Mononuclear cell (primary cell): Measurements from ENCODE around the gene SAP30BP. TPM values are rescaled to one million over a fixed set of nuclear protein-coding genes. Genes with fewer than 3 reads are reported as not detected.

Source experiments
- H3K27me3 ChIP-seq: 2 replicates; pipeline ENCODE4 v1.6.0; 2011; ENCODE audit warnings: low read length, control low read depth; ENCODE audit not compliant: insufficient read depth
- H3K4me1 ChIP-seq: 2 replicates; pipeline ENCODE4 v1.5.1; 2011; ENCODE audit warnings: mild to moderate bottlenecking, low read length, control low read depth; ENCODE audit not compliant: insufficient read depth
- H3K4me3 ChIP-seq: 2 replicates; pipeline ENCODE4 v1.5.1; 2011; ENCODE audit warnings: mild to moderate bottlenecking, low read length, moderate library complexity
- H3K9me3 ChIP-seq: 2 replicates; pipeline ENCODE4 v1.5.1; 2011; ENCODE audit warnings: low read depth, mild to moderate bottlenecking, control low read depth, low read length
- total RNA-seq: library from RNA; depleted of rRNA; stranded (reverse); fragments of >200 nt; gene quantifications from one replicate; pipeline ENCODE4 v1.2.3, GENCODE V29; 2012

The SAP30BP gene
- total RNA-seq, 1 donor = 105 TPM

DNA sequence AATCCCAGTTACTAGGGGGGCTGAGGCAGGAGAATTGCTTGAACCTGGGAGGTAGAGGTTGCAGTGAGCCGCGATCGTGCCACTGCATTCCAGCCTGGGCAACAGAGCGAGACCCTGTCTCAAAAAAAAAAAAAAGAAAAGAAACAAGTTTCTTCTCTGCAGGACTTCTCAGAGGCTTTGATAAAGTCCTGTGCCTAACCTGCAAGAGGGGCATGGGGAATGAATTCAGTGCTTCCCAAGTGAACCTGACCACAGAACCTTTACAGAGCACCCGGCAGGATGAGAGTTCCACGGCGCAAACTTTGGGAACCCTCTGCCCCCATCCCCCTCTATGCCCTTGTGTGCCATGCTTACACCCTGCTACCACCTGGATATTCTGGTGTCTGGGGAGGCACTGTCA, 72.0 kb downstream of the SAP30BP start:
- Histone ChIP-seq H3K4me3 (no peak overlapping the region), H3K9me3 (no peaks in the 10 kb centered on the region), H3K4me1 (peaks cover 16% of the 10 kb centered on the region), H3K27me3 (no peaks in the 10 kb centered on the region)

DNA sequence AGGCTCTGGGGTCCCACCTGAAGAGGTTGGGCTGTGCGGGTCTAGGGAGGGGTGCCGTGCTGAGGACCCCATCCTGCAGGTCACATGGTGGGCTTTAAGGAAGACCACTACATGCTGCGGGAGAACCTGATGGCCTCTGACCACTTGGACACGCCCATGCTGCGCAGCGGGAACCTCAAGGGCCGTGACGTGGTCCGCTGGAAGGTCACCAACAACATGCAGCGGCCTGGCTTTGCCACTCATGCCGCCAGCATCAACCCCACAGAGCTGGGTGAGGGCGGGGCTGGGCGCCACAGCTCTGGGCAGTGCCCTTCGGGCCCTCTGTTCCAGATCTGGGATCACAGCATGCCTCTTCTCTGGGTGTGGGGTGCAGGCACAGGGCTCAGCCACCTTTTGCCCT, 72.7 kb downstream of the SAP30BP start:
- no peaks in the 10 kb centered on the region for H3K9me3 ChIP-seq
- H3K27me3 ChIP-seq = no peaks in the 10 kb centered on the region
- peaks cover 16% of the 10 kb centered on the region for H3K4me1 ChIP-seq
- no peak overlapping the region for H3K4me3 ChIP-seq

DNA sequence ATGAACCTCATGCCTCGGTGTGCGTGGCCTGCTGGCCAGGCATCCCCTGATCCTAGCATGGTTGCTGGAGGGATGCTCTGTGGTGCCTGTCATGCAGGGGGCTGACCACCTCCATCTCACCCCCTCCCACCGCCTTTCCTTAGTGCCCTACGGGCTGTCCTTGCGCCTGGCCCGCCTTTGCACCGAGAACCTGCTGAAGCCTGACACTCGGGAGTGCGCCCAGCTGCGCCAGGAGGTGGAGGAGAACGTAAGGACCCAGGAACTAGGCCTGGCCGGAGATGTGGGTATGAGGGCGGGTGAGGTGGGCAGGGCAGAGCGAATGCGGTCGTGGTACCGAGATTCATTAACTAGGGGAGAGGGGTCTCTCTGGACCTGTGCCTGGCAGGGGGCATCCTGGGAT, 73.1 kb downstream of the SAP30BP start:
- H3K9me3 ChIP-seq = no peaks in the 10 kb centered on the region
- H3K4me1 ChIP-seq = peaks cover 16% of the 10 kb centered on the region
- H3K27me3 ChIP-seq = no peaks in the 10 kb centered on the region
- no peak overlapping the region for H3K4me3 ChIP-seq

DNA sequence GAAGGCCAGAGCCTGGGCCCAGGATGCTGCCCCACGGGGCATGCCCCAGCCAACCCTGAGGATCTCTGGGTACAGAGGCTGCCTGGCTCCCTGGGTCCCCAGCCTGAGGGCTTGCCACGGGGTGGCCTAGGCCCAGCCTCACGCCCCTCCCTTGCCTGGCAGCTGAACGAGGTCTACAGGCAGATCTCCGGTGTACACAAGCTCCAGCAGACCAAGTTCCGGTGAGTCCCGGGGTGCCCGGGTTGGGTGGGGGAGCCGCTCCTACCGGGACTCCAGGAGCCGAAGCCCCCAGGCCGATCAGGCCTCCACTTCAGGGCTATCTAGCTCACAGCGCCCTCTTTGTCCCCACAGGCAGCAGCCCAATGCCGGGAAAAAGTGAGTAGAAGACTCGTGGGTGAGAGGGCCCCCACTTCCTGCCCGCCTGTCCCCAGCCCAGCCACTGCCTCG, 73.5 kb downstream of the SAP30BP start:
- H3K4me1 ChIP-seq = peaks cover 16% of the 10 kb centered on the region
- no peak overlapping the region for H3K4me3 ChIP-seq
- no peaks in the 10 kb centered on the region for H3K27me3 ChIP-seq
- no peaks in the 10 kb centered on the region for H3K9me3 ChIP-seq

DNA sequence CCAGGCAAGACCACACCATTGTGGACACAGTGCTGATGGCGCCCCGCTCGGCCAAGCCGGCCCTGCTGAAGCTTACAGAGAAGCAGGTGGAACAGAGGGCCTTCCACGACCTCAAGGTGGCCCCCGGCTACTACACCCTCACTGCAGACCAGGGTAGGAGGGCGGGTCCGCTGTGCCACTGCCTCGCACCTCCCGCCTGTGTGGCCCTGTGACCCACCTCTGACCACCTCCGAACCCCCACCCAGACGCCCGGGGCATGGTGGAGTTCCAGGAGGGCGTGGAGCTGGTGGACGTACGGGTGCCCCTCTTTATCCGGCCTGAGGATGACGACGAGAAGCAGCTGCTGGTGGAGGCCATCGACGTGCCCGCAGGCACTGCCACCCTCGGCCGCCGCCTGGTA, 75.2 kb downstream of the SAP30BP start:
- no peaks in the 10 kb centered on the region for H3K27me3 ChIP-seq
- no peaks in the 10 kb centered on the region for H3K9me3 ChIP-seq
- H3K4me3 ChIP-seq = no peak overlapping the region
- peaks cover 12% of the 10 kb centered on the region for H3K4me1 ChIP-seq

DNA sequence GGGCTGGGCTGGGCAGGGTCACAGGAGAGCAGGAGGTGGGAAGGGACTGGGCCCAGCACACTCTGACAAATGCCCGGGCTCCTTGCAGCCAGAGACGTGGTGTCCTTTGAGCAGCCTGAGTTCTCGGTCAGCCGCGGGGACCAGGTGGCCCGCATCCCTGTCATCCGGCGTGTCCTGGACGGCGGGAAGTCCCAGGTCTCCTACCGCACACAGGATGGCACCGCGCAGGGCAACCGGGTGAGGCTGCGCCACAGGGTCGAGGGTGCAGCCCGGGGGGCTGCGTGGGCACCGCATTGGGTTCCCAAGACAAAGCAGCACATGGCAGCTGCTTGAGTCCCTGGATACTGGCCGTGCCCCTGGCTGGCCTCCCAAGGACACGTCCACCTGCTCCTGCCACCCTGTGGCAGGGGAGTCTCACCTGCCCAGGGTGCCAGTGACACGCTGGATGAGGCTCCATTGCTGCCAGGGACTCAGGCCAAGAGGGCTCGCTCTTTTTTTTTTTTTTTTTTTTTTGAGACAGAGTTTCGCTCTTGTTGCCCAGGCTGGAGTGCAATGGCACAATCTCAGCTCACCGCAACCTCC, 76.6 kb downstream of the SAP30BP start:
- Histone ChIP-seq H3K27me3 (no peaks in the 10 kb centered on the region), H3K9me3 (no peaks in the 10 kb centered on the region), H3K4me3 (no peak overlapping the region)

DNA sequence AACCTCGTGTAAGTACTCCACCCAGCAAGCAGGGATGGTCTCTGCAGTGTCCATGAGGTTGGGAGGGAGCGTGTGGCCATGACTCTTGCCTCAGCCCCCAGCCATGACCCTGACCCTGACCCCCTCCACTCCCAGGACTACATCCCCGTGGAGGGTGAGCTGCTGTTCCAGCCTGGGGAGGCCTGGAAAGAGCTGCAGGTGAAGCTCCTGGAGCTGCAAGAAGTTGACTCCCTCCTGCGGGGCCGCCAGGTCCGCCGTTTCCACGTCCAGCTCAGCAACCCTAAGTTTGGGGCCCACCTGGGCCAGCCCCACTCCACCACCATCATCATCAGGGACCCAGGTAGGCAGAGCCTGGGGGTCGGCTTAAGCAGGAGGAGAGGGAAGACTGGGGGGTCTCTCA, 81.6 kb downstream of the SAP30BP start:
- Histone ChIP-seq H3K9me3 (no peaks in the 10 kb centered on the region), H3K4me3 (no peak overlapping the region), H3K4me1 (peaks cover 20% of the 10 kb centered on the region), H3K27me3 (no peaks in the 10 kb centered on the region)

More for the DNA sequence above, 76.6 kb downstream of the SAP30BP start:
- peaks cover 9% of the 10 kb centered on the region for H3K4me1 ChIP-seq

DNA sequence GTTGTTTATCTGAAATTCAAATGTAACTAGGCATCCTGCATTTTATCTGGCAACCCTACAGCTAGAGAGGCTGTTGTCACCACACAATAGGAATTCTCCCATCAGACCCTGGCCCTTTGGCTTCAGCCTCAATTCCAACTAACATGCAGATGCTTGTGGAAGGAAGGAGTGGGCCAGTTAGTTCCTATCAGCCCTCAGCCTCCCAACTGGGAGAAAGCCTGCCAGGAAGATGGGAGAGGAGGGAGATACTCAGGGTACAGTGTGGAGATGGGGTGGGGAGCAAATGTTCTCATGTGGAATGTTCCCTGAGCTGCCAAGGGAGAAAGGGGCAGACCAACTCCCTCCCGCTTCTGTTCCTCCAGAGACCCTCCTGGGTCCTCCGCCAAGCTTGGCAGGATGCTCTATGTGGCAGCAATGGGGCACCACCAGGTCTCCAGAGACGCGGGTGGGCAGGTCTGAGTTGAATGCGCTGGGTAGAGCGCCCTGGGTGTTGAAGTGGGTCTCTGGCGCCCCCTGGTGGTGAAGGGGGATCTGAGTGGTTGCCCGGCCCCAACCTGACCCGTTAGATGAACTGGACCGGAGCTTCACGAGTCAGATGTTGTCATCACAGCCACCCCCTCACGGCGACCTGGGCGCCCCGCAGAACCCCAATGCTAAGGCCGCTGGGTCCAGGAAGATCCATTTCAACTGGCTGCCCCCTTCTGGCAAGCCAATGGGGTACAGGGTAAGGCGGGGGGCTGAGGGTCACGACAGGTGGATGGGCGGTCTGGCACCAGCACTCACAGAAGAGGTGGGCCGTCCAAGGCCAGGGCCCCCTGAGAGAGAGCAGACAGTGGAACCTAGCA, 82.6 kb downstream of the SAP30BP start:
- no peaks in the 10 kb centered on the region for H3K9me3 ChIP-seq
- no peaks in the 10 kb centered on the region for H3K27me3 ChIP-seq
- no peak overlapping the region for H3K4me3 ChIP-seq
- peaks cover 28% of the 10 kb centered on the region for H3K4me1 ChIP-seq

DNA sequence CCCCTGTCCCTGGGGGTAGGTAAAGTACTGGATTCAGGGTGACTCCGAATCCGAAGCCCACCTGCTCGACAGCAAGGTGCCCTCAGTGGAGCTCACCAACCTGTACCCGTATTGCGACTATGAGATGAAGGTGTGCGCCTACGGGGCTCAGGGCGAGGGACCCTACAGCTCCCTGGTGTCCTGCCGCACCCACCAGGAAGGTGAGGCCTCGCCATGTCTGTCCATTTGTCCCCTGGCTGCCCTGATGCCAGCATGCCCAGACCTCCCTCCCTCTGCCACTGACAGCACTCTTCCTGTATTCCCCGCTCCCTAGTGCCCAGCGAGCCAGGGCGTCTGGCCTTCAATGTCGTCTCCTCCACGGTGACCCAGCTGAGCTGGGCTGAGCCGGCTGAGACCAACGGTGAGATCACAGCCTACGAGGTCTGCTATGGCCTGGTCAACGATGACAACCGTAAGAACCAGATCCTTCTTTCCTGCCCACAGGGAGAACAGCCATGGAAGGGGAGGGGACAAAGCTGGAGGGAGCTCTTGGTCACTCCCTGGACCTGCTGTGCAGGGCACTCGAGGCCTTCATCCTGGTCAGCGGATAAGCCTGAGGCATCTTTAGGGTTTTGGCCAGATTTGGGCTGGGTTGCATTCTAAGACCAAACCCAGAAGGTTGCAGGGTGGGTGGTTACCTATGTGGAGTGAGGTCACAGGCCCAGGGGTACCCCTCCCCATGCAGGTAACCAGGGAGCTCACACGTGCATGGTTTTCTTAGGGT, 83.7 kb downstream of the SAP30BP start:
- no peaks in the 10 kb centered on the region for H3K27me3 ChIP-seq
- no peaks in the 10 kb centered on the region for H3K9me3 ChIP-seq
- peaks cover 30% of the 10 kb centered on the region for H3K4me1 ChIP-seq
- no peak overlapping the region for H3K4me3 ChIP-seq

DNA sequence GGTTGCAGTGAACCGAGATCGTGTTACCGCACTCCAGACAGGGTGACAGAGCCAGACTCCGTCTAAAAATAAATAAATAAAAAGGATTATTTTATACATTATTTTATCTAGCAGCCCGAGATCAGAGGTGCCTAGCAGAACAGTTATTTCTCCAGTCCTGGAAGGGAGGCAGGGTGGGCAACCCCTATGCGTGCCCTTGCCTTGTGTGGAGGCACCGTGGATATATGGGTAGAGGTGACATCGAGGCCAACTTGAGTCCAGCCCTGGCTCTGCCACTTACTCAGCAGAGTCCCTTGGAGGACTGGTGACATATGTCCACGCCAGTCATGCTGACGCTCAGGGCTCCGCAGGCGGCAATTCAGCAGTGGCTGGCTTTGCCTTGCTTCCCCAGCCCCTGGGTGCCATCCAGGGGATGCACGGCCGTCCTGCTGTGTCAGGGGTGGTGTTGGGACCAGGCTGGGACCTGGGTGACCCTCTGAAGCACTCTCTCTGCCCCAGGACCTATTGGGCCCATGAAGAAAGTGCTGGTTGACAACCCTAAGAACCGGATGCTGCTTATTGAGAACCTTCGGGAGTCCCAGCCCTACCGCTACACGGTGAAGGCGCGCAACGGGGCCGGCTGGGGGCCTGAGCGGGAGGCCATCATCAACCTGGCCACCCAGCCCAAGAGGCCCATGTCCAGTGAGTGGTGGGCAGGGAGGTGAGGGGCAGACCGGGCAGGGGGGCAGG, 84.7 kb downstream of the SAP30BP start:
- Histone ChIP-seq H3K9me3 (no peaks in the 10 kb centered on the region), H3K4me3 (no peak overlapping the region), H3K4me1 (peaks cover 36% of the 10 kb centered on the region), H3K27me3 (no peaks in the 10 kb centered on the region)

DNA sequence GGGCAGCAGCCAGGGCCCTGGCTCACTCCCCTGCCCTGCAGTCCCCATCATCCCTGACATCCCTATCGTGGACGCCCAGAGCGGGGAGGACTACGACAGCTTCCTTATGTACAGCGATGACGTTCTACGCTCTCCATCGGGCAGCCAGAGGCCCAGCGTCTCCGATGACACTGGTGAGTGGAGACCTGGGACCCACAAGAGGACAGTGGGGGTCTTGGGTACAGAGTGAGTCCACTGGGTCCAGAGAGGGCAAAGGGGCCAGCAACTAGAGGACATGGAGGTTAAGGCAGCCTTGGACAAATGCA, 85.2 kb downstream of the SAP30BP start:
- H3K4me1 ChIP-seq = peaks cover 36% of the 10 kb centered on the region

DNA sequence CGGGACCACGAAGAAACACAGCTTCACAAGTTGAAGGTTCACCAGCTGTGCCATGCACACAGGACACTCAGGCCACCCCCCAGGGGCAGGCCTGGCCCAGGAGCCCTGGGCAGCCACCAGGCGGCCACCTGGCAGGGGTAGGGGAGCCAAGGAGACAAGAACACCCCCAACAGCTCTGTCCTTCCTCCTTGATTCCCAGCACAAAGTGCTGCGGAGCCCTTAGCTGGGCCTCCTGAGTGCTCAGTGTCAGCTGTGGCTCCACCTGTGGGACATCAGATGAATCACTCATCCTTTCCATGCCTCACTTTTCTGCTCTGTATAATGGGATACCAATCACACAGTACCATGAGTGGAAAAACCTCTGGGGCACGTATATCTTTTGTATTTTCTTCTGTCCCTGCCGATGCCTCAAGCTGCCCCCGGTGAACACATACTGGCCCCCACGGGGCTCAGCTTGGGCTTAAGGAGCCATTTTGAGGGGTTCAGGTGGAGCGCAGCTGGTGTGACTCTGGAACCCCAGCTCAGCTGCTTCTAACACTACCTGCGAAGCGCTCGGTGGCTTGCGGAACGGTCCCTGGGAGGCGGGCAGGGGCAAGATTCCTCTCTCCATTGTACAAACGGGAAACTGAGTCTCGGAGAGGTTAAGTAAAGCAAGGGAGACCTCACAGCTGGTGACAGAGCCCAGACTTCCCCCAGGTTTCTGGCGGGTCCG, 85.8 kb downstream of the SAP30BP start:
- H3K27me3 ChIP-seq = no peaks in the 10 kb centered on the region
- H3K9me3 ChIP-seq = no peaks in the 10 kb centered on the region
- peak overlapping the region; percentile 37 for H3K4me3 ChIP-seq
- peaks cover 30% of the 10 kb centered on the region for H3K4me1 ChIP-seq

More for the DNA sequence above, 85.2 kb downstream of the SAP30BP start:
- Histone ChIP-seq H3K4me3 (no peak overlapping the region), H3K27me3 (no peaks in the 10 kb centered on the region), H3K9me3 (no peaks in the 10 kb centered on the region)

DNA sequence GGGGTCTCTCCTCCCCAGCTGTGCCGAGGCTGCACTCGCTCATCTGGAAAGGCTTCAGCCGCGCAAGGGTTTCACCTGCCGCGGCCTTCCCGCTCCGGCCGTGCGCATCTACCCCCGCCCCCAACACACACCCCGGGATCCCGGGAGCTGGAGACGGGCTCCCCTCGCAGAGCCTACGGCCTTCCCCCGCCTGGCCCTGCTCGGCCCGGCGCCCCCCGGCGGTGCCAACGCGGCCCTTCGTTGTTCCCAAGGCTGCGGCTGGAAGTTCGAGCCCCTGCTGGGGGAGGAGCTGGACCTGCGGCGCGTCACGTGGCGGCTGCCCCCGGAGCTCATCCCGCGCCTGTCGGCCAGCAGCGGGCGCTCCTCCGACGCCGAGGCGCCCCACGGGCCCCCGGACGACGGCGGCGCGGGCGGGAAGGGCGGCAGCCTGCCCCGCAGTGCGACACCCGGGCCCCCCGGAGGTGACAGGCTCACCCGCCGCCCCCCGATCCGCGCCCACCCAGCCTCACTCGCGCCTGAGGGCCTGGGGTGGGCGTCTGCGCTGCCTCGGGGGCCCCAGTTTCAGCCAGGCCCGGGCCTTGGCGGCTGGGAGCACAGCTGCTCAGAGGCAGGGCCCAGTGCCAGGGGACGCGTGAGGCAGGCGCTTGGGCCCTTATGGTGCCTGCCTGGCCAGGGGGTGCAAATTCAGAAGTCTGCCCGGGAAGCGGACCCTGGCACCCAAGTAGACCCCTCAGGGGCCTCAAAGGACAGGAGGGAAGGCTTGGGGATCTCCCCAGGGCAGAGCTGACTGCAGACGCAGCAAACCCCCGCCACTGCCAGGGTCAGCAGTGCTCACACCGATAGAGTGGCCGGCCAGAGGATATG, 86.6 kb downstream of the SAP30BP start:
- peaks cover 29% of the 10 kb centered on the region for H3K4me1 ChIP-seq
- peak overlapping the region; percentile 37 for H3K4me3 ChIP-seq
- H3K9me3 ChIP-seq = no peaks in the 10 kb centered on the region
- no peaks in the 10 kb centered on the region for H3K27me3 ChIP-seq
